GM10248 (cell line): Measurements from ENCODE around the gene TMEM97.

Experiments
- CTCF ChIA-PET: fragments of 300-600 bp; sonication (Branson Sonifier 250); formaldehyde crosslinking; extraction: SDS; loops from one replicate; lab custom pipeline; 2021; ENCODE audit warnings: antibody characterized with exemption; lab: Yijun Ruan, JAX
- POLR2A ChIA-PET: fragments of 350-650 bp; sonication (Branson Sonifier 250); formaldehyde crosslinking; extraction: SDS; loops from one replicate; lab custom pipeline; 2020; ENCODE audit warnings: antibody characterized with exemption; lab: Yijun Ruan, JAX
- DNase-seq: peaks from one replicate; pipeline ENCODE4 v3.0.0; 2012; ENCODE audit errors: extremely low spot score
- TF ChIP-seq, protein P1 (sequence below): IDR thresholded peaks from 2 replicates; pipeline ENCODE4 v1.5.1; 2012; ENCODE audit warnings: mild to moderate bottlenecking, low read depth; ENCODE audit errors: extremely low read depth, missing control alignments, control extremely low read depth

TMEM97 gene

DNA sequence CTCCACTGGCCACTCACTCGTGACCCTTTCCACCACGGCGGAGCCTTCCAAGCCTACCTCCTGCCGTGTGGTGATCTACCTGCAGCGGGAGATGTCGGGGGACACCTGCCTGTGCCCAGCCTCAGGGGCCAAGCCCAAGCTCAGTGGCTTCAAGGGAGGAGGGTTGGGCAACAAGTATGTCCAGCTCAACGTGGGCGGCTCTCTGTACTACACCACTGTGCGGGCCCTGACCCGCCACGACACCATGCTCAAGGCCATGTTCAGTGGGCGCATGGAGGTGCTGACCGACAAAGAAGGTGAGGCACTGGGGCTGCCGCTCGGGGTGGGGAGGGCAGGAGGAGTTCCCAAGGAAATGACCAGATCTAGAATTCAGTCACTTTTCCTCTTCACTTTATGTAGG, 20.4 kb downstream of the TMEM97 start:
- DNase-seq: no peak
- ChIA-PET POLR2A (interaction anchor here (0.7 kb wide), 1 partner anchor 92 kb away, joined by 4 read pairs; no protein-coding TSS in a partner anchor), CTCF (interaction anchor here (1.3 kb wide), 1 partner anchor 12 kb away, joined by 5 read pairs; no protein-coding TSS in a partner anchor)
- TF ChIP-seq, protein P1, sequence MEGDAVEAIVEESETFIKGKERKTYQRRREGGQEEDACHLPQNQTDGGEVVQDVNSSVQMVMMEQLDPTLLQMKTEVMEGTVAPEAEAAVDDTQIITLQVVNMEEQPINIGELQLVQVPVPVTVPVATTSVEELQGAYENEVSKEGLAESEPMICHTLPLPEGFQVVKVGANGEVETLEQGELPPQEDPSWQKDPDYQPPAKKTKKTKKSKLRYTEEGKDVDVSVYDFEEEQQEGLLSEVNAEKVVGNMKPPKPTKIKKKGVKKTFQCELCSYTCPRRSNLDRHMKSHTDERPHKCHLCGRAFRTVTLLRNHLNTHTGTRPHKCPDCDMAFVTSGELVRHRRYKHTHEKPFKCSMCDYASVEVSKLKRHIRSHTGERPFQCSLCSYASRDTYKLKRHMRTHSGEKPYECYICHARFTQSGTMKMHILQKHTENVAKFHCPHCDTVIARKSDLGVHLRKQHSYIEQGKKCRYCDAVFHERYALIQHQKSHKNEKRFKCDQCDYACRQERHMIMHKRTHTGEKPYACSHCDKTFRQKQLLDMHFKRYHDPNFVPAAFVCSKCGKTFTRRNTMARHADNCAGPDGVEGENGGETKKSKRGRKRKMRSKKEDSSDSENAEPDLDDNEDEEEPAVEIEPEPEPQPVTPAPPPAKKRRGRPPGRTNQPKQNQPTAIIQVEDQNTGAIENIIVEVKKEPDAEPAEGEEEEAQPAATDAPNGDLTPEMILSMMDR: no peak

DNA sequence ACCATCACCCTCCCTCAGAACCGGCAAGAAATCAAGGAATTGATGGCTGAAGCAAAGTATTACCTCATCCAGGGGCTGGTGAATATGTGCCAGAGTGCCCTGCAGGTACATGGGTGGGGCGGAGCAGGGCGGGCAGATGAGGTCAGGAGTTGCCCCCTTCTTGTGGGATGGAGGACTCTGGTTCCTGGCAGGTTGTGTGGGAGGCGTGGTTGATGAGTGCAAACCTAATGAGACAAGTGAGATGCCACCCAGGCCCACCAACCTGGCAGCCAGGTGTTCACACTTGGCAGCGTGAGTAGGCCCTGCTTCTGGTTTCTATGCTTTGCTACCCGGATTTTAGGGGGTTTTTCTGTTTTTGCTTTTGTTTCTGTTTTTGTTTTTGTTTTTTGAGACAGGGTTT, 21.4 kb downstream of the TMEM97 start:
- CTCF ChIA-PET: no interaction called here
- TF ChIP-seq, protein P1: no peak
- POLR2A ChIA-PET: no interaction called here

DNA sequence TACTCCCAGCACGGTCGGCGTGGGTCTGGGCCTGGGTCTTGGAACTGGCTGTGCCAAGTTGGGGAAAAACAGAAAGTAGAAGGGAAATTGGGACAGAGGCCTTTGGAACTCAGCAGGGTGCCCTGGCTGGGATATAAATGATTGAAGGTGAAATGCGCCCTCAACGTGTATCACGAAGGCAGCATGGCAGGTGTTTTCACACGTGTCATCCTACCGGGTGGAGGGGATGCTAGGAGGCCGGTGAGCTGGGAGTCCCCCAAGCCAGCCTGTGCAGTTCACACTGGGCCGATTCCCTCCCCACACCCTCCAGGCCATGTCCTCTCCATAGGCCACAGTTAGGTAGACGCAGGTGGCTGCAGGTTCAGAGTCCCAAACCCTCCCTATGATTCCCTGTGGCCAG, 22.5 kb downstream of the TMEM97 start:
- POLR2A ChIA-PET: no interaction called here
- CTCF ChIA-PET: interaction anchor here (1.1 to 1.2 kb wide), 2 partner anchors 12 to 17 kb away, joined by 3 read pairs; no protein-coding TSS in a partner anchor

More for the DNA sequence above, 21.4 kb downstream of the TMEM97 start:
- DNase-seq: no peak

DNA sequence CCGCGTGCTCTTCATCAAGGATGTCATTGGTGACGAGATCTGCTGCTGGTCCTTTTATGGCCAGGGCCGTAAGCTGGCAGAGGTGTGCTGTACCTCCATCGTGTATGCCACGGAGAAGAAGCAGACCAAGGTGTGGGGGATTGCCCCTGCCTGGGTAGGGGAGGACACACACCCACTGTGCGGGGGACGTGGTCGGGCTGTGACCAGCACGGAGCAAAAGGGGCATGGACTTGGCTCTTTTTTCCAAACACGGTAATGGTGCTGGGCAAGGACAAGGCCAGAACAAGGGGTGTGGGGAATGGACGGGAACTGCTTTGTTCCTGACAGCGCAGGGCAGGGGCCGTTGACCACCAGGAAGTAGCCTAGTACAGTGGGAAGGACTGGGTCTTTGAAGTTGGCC, 23.3 kb downstream of the TMEM97 start:
- ChIA-PET POLR2A (no interaction called here), CTCF (interaction anchor here (1.1 to 1.2 kb wide), 2 partner anchors 11 to 16 kb away, joined by 3 read pairs; no protein-coding TSS in a partner anchor)
- TF ChIP-seq, protein P1: no peak
- DNase-seq: no peak

More for the DNA sequence above, 22.5 kb downstream of the TMEM97 start:
- DNase-seq: no peak
- TF ChIP-seq, protein P1: no peak

DNA sequence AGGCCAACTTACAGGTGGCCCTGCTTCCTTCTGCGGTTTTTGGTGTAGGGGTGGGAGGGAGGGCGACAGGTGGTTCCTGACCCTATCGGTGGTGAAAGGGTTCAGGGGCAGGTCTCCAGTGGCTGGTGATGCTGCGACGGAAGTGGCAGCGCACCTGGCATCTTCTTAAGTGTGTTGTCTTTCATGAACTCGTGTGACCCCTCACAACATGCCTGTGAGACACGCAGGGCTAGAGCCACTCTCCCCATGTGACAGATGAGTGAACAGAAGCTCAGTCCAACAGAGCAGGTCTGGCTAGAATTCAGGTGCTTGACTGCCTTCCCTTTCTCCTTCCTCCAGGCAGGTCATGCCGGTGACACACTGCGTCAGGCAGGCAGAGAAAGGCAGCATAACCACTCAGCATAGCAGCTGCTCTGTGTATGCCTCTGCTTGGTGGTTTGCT, 24.5 kb downstream of the TMEM97 start:
- no peak for DNase-seq
- ChIA-PET POLR2A (no interaction called here), CTCF (interaction anchor here (2.5 kb wide), 1 partner anchor 14 kb away, joined by 8 read pairs; the partner anchor contains the start of gene POLDIP2)
- TF ChIP-seq, protein P1: no peak

DNA sequence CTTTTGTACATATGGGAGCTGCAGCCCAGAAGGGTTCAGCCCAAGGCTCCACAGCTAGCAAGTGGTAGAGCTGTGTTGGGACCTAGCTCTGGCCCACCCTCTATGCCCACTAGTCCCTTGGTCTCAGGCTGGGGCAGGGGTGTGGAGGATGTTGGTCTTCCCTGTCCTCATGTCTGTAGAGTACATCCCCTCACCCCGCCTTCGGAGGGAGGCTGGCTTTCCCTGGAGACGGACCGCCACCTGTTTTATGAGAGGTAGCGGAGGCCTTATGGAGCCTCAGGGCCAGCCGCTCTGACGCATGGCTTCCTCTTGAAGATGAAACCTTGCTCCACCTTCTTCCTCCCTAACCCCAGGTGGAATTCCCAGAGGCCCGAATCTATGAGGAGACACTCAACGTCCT, 25.0 kb downstream of the TMEM97 start:
- TF ChIP-seq, protein P1: no peak
- ChIA-PET POLR2A (no interaction called here), CTCF (interaction anchor here (2.5 kb wide), 1 partner anchor 13 kb away, joined by 8 read pairs; the partner anchor contains the start of gene POLDIP2)
- DNase-seq: no peak
